ENCODE data around the gene ZP1. TPM values are rescaled to one million over a fixed set of nuclear protein-coding genes. Genes with fewer than 3 reads are reported as not detected.

Gene ZP1
- total RNA-seq, 2 experiments from 2014 or later: 0.44 to 0.60 TPM

DNA sequence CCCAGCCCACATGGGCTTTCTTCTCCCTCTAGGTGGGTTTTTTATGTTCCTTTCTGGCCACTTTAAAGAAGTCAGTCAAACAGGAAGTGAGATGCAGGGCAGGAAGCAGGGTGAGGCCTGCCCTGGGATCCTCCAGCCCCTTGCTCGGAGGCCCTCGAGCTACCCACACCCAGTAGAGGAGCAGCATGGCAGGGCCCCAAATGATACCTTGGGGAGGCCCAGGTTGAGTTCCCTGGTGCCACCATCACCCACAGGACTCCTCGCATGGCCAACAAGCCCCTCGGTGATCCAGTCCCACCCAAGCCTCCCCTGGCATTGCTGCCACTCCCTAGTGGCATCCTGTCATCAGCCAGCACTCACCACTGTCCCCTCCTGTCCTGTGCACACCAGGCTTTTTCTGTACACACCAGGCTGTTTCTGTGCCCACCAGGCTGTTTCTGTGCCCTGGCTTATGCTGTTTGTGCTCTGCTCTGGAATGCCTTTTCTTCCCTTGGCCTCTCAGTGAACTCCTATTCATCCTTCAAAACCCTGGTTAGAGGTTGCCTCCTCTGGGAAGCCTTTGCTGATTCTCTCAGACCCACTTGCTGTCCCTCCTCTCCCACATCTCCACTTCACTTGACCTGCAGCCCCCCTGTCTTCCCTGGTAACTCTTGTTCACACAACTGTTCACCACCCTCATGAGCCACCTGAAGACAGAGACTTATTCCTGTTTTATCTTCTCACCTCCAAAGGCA lies 8.4 kb upstream of the ZP1 start:
- H3K36me3 Mint-ChIP-seq: peaks cover 1% of the 10 kb centered on the region
- peaks cover 3% of the 10 kb centered on the region for H3K27me3 Mint-ChIP-seq
- ATAC-seq (ENCODE audit: low read depth): peak; percentile 88
- H3K9me3 Mint-ChIP-seq: no peaks in the 10 kb centered on the region
- H3K4me1 Mint-ChIP-seq: peaks cover 34% of the 10 kb centered on the region
- peak overlapping the region; percentile 74 for H3K4me3 Mint-ChIP-seq
- H3K27ac Mint-ChIP-seq: peak overlapping the region; percentile 88
- POLR2A ChIA-PET: interaction anchor here (3.1 kb wide), 1 partner anchor 10 kb away, joined by 9 read pairs; no protein-coding TSS in a partner anchor
- DNase-seq: peak; percentile 58

DNA sequence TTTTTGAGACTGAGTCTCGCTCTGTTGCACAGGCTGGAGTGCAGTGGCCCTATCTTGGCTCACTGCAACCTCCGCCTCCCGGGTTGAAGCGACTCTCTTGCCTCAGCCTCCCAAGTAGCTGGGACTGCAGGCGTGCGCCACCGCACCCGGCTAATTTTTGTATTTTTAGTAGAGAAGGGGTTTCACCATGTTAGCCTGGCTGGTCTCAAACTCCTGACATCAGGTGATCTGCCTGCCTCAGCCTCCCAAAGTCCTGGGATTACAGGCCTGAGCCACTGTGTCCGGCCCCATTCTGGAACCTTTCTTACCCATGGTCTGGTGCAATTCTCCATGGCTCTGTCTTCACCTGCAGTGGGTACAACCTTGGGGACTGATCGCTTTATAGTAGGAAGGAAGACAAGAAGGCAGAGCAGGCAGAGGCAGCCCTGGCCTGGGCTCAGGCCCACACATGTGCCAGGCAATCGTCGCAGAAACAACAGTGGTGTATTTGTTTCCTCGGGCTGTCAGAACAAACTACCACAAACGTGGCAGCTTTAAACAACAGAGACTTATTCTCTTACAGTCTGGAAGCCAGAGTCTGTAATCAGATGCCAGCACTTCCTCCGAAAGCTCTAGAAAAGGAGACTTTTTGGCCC lies 7.6 kb upstream of the ZP1 start:
- POLR2A ChIA-PET: interaction anchor here (0.7 to 0.8 kb wide), 2 partner anchors 12 to 124 kb away, joined by 5 to 7 read pairs; no protein-coding TSS in a partner anchor
- no peak overlapping the region for H3K4me3 Mint-ChIP-seq
- peaks cover 39% of the 10 kb centered on the region for H3K4me1 Mint-ChIP-seq
- DNase-seq (no peak), ATAC-seq (ENCODE audit: low read depth) (no peak)
- peak overlapping the region; percentile 41 for H3K27ac Mint-ChIP-seq
- H3K9me3 Mint-ChIP-seq: no peaks in the 10 kb centered on the region
- H3K27me3 Mint-ChIP-seq: peaks cover 3% of the 10 kb centered on the region
- H3K36me3 Mint-ChIP-seq: peaks cover 1% of the 10 kb centered on the region

DNA sequence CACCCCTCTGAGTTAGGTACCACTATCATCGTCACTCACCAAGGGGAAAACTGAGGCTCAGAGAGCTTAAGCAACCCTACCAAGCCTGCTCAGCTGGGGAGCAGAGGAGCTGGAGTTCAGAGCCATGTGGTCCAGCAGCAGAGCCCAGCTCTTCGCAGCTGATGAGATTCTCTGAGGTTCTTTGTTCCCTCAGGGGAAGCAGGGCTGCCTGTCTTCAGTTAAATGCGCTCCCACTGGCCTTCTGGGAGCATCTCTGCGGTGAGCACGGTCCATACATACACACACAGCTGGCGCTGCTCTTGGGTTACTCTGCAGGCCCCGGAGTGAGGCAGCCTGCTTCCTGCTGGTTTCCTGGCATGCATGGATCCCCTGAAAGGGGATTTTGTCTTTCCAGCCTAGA lies 6.4 kb upstream of the ZP1 start:
- peaks cover 41% of the 10 kb centered on the region for H3K4me1 Mint-ChIP-seq
- H3K27me3 Mint-ChIP-seq: peaks cover 6% of the 10 kb centered on the region
- peaks cover 1% of the 10 kb centered on the region for H3K36me3 Mint-ChIP-seq
- DNase-seq (no peak), ATAC-seq (ENCODE audit: low read depth) (no peak)
- H3K9me3 Mint-ChIP-seq: no peaks in the 10 kb centered on the region
- no peak overlapping the region for H3K27ac Mint-ChIP-seq
- POLR2A ChIA-PET: interaction anchor here (0.8 to 0.9 kb wide), 2 partner anchors 11 to 30 kb away, joined by 4 to 5 read pairs; no protein-coding TSS in a partner anchor
- no peak overlapping the region for H3K4me3 Mint-ChIP-seq

DNA sequence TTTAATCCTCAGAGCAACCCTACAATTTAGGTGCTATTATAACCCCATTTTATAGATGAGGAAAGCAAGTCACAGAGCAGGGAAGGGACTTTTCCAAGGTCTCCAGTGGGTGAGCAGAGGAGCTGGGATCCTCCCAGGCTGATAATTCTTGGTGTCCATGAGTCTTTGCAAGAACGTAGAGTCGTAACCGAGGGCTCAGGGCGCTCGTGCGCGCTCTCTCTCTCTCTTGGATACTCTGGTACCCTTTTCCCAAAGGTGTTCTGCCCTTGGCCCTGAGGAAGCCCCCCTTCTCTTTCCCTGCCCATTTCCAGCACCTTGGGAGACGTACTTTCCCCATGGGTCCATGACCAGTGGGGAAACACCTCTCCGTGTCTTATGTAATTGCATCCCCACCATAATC lies 5.2 kb upstream of the ZP1 start:
- Mint-ChIP-seq H3K4me3 (no peak overlapping the region), H3K4me1 (peaks cover 36% of the 10 kb centered on the region), H3K9me3 (no peaks in the 10 kb centered on the region), H3K27me3 (peaks cover 6% of the 10 kb centered on the region), H3K27ac (peak overlapping the region; percentile 26), H3K36me3 (peaks cover 1% of the 10 kb centered on the region)
- DNase-seq: no peak
- POLR2A ChIA-PET: no interaction called here
- ATAC-seq (ENCODE audit: low read depth): no peak

DNA sequence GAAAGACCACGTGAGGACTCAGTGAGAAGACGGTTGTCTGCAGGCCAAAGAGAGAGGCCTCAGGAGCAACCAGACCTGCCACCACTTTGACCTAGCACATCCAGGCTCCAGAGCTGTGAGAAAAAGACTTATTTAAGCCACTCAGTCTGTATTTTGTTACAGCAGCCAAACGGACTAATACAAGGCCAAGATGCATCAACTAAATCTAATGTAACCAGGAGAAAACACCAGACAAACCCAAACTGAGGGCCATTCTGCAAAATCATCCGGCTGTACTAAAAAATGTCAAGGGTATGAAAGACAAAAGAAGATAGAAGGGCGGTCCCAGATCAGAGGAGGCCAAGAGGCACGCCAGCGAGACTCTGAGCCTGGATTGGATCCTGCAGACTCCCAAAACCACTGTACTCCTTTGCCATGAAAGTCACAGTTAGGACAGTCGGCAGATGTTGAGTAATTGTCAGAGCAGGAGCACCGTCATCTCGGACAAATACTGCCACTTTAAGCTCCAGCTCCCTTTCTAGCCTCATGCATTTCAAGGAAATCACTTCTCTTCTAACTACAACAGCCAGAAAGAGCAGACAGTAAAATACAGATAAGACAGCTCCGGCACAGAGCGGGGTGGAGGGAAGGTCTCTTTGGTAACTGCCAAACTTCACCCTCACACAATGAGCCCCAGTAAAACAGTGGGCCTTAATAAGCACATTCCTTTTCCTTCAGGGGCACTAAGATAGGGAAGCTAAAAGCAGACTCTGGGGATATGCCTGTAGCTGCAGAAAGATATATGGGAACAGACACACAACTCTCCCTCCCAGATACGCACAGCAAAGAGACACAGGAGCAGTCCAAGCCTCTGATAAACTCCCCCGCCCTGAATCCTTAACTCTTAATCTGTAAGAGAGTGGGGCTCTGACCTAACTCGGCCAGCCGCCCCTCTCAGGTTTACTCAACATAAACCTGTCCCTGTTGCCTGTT lies 3.5 kb upstream of the ZP1 start:
- ATAC-seq (ENCODE audit: low read depth) (no peak), DNase-seq (no peak)
- Mint-ChIP-seq H3K4me3 (no peak overlapping the region), H3K36me3 (peaks cover 1% of the 10 kb centered on the region), H3K27ac (no peak overlapping the region), H3K9me3 (no peaks in the 10 kb centered on the region), H3K27me3 (peaks cover 6% of the 10 kb centered on the region), H3K4me1 (peaks cover 32% of the 10 kb centered on the region)
- POLR2A ChIA-PET: interaction anchor here (1.5 to 1.9 kb wide), 2 partner anchors 8 to 20 kb away, joined by 3 to 4 read pairs; partner anchors contain the start of gene PTGDR2

DNA sequence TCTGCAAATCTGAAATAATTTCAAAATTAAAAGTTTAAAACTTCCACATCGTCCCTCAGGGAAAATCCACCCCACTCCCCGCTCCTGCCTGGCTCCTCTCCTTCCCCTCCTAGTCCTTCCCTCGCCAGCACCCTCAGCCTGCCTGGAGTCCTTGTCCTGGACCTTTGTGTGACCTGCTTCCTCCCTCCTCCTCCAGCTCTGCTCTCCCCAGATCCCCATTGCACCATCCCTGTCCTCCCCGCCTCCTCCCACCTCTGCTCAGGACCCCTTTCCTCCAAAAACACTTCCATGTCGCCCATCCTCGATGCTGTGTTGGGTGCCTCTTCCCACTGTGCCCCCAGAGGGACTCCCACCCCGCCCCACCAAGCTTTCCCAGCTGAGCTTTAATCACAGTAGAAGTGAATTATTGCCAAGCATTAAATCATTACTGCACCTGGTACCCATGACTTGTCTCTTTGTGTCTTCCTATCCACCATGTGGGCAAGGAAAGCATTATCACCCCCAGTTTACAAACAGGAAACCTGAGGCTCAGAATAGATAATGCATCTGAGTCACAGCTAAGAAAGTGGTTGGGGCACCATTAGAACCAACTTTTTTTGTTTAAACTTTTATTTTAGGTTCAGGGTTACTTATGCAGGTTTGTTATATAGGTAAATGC lies 2.4 kb upstream of the ZP1 start:
- POLR2A ChIA-PET: interaction anchor here (1.5 to 1.9 kb wide), 2 partner anchors 9 to 21 kb away, joined by 3 to 4 read pairs; partner anchors contain the start of gene PTGDR2
- no peaks in the 10 kb centered on the region for H3K9me3 Mint-ChIP-seq
- peaks cover 6% of the 10 kb centered on the region for H3K27me3 Mint-ChIP-seq
- H3K27ac Mint-ChIP-seq: peak overlapping the region; percentile 45
- peaks cover 34% of the 10 kb centered on the region for H3K4me1 Mint-ChIP-seq
- DNase-seq (peak; percentile 22), ATAC-seq (ENCODE audit: low read depth) (peak; percentile 33)
- peak overlapping the region; percentile 2 for H3K4me3 Mint-ChIP-seq
- H3K36me3 Mint-ChIP-seq: peaks cover 1% of the 10 kb centered on the region

DNA sequence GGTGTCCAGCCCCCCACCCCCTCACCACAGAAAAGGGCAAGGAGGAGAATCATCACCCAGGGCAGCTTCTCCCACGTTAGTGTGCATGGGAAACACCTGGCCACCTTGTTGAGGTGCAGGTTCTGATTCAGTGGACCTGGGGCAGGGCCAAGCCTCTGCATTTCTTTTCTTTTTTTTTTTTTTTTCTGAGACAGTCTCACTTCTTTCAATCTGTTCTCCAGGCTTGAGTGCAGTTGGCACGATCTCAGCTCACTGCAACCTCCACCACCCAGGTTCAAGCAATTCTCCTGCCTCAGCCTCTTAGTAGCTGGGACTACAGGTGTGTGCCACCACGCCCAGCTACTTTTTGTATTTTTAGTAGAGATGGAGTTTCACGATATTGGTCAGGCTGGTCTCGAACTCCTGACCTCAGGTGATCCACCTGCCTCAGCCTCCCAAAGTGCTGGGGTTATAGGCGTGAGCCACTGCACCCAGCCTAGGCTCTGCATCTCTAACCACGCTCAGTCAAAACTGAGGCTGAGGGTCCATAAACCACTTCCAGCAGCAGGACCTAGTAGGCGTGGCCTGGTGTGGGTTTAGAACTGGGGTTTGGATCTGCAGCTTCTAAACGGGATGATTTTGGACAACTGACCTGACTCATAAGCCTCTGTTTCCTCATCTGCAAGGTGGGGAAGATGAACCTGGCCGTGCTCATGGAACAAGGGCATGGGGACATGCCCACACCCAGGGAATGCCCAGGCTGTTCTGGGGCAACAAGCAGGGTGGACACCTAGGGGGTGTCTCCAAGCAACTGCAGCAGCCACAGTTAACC lies 734 bp downstream of the ZP1 start:
- POLR2A ChIA-PET: interaction anchor here (0.7 to 2.2 kb wide), 12 partner anchors 10 to 270 kb away, joined by 3 to 10 read pairs (median 4); partner anchors contain the start of genes CCDC86, PRPF19, PTGDR2 and TMEM109
- Mint-ChIP-seq H3K27me3 (peaks cover 3% of the 10 kb centered on the region), H3K9me3 (no peaks in the 10 kb centered on the region), H3K27ac (peak overlapping the region; percentile 87), H3K4me3 (peak overlapping the region; percentile 35), H3K36me3 (no peaks in the 10 kb centered on the region), H3K4me1 (peaks cover 60% of the 10 kb centered on the region)
- ATAC-seq (ENCODE audit: low read depth): peak; percentile 9
- no peak for DNase-seq

DNA sequence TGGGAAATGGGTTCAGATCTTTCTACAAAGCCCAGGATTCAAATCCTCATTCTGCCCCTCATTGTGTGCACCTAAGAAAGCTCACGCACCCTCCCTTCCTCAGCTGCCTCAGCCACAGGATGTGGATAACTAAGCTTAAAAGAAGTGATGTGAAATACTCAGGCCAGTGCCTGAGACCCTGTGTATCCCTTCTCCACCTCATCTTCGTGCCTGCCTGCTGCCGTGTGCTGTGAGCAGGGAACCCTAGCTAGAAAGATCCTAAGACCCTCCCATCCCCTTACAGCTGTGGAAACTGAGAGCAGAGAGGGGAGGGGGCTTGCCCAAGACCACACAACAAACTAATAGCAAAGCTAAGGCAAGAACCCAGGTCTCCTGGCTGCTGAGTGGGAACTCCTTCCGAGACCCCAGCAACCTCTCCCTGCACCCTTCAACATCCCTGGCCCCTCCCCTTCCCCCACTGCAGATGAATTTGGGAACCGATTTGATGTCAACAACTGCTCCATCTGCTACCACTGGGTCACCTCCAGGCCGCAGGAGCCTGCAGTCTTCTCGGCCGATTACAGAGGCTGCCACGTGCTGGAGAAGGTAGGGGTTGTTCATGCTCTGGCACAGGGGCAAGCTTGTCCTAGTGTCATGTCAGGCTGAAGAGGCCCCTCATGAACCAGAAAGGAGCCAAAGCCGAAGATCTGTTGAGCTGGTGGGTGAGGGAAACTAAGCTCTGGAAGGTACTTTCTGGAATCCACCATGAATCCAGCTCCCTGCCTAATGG lies 1.5 kb downstream of the ZP1 start:
- Mint-ChIP-seq H3K36me3 (no peaks in the 10 kb centered on the region), H3K27ac (peak overlapping the region; percentile 87), H3K9me3 (no peaks in the 10 kb centered on the region), H3K27me3 (peaks cover 3% of the 10 kb centered on the region), H3K4me3 (peak overlapping the region; percentile 35), H3K4me1 (peaks cover 66% of the 10 kb centered on the region)
- DNase-seq: no peak
- POLR2A ChIA-PET: interaction anchor here (0.9 to 2.2 kb wide), 8 partner anchors 11 to 245 kb away, joined by 3 to 10 read pairs (median 4); partner anchors contain the start of genes CCDC86, PRPF19 and TMEM109
- ATAC-seq (ENCODE audit: low read depth): peak; percentile 66

DNA sequence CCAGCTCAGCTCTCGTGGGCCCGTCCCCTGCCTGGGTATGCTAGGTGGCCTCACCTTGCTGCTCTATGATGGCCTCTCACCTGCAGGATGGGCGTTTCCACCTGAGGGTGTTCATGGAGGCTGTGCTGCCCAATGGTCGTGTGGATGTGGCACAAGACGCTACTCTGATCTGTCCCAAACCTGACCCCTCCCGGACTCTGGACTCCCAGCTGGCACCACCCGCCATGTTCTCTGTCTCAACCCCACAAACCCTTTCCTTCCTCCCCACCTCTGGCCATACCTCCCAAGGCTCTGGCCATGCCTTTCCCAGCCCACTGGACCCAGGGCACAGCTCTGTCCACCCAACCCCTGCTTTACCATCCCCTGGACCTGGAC lies 2.1 kb downstream of the ZP1 start:
- H3K27me3 Mint-ChIP-seq: peaks cover 3% of the 10 kb centered on the region
- H3K27ac Mint-ChIP-seq: peak overlapping the region; percentile 28
- H3K36me3 Mint-ChIP-seq: no peaks in the 10 kb centered on the region
- H3K4me3 Mint-ChIP-seq: peak overlapping the region; percentile 17
- POLR2A ChIA-PET: interaction anchor here (1.5 to 2.2 kb wide), 3 partner anchors 12 to 37 kb away, joined by 4 to 10 read pairs (median 9); partner anchors contain the start of genes CCDC86 and PRPF19
- peaks cover 66% of the 10 kb centered on the region for H3K4me1 Mint-ChIP-seq
- DNase-seq: no peak
- no peak for ATAC-seq (ENCODE audit: low read depth)
- no peaks in the 10 kb centered on the region for H3K9me3 Mint-ChIP-seq

DNA sequence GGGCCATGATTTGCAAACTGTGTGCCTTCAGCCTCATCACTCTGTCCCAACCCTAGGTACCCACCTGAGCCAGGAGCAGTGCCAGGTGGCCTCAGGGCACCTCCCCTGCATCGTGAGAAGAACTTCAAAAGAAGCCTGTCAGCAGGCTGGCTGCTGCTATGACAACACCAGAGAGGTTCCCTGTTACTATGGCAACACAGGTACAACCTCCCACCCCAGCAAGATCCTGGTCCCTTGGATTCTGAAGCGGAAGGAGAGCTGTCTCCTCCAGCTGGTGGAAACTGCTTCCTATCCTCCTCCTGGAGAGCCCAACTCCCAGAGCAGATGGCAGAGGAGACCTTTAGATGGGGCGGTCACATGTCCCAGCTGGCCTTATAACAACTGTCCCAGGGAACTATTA lies 2.9 kb downstream of the ZP1 start:
- POLR2A ChIA-PET: interaction anchor here (1.0 to 2.2 kb wide), 4 partner anchors 17 to 44 kb away, joined by 3 to 13 read pairs (median 4); partner anchors contain the start of genes CCDC86 and TMEM109
- peaks cover 59% of the 10 kb centered on the region for H3K4me1 Mint-ChIP-seq
- no peak for DNase-seq
- H3K9me3 Mint-ChIP-seq: no peaks in the 10 kb centered on the region
- peak overlapping the region; percentile 9 for H3K4me3 Mint-ChIP-seq
- H3K27ac Mint-ChIP-seq: peak overlapping the region; percentile 85
- ATAC-seq (ENCODE audit: low read depth): no peak
- no peaks in the 10 kb centered on the region for H3K27me3 Mint-ChIP-seq
- H3K36me3 Mint-ChIP-seq: no peaks in the 10 kb centered on the region

DNA sequence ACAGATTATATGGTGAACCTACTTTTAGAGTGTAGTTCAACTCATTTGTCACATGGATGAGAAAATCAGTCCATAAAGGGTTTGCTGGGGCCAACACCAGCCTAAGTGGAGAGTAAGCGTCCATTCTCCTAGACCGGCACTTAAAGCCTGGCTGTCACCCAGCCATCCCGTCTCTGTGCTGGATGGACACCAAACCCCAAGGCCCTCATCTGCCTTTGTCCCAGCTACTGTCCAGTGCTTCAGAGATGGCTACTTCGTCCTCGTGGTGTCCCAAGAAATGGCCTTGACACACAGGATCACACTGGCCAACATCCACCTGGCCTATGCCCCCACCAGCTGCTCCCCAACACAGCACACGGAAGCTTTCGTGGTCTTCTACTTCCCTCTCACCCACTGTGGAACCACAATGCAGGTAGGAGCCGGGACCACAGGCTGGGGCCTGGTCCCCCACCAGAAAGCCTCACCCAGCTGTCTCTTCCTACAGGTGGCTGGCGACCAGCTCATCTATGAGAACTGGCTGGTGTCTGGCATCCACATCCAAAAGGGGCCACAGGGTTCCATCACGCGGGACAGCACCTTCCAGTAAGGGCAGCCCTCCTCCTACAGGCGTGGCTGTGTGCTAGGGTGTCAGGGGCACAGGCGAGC lies 3.5 kb downstream of the ZP1 start:
- POLR2A ChIA-PET: interaction anchor here (0.8 to 2.2 kb wide), 9 partner anchors 10 to 43 kb away, joined by 3 to 13 read pairs (median 4); partner anchors contain the start of genes CCDC86, PTGDR2 and TMEM109
- H3K4me1 Mint-ChIP-seq: peaks cover 56% of the 10 kb centered on the region
- DNase-seq: peak; percentile 57
- no peaks in the 10 kb centered on the region for H3K9me3 Mint-ChIP-seq
- peak overlapping the region; percentile 85 for H3K27ac Mint-ChIP-seq
- peak; percentile 29 for ATAC-seq (ENCODE audit: low read depth)
- no peaks in the 10 kb centered on the region for H3K27me3 Mint-ChIP-seq
- H3K4me3 Mint-ChIP-seq: peak overlapping the region; percentile 59
- no peaks in the 10 kb centered on the region for H3K36me3 Mint-ChIP-seq
